ENCODE results near the gene DDIT3. TPM values are rescaled to one million over a fixed set of nuclear protein-coding genes. Genes with fewer than 3 reads are reported as not detected.

Gene DDIT3
- total and polyA plus RNA-seq, 3 experiments from 2014 or later: 11.7 to 13.2 (median 12.7) TPM

- DNase-seq: peak; percentile 50 to 75 (median 56)
- peaks cover 0 to 9% of the 10 kb centered on the region in 2 donors for H3K27me3 Mint-ChIP-seq
- no peaks in the 10 kb centered on the region for H3K27me3 ChIP-seq (ENCODE audit: insufficient read depth, low read length, poor library complexity, severe bottlenecking)
- H3K9me3 ChIP-seq (ENCODE audit: low read length): no peaks in the 10 kb centered on the region
- H3K9me3 Mint-ChIP-seq: no peaks in the 10 kb centered on the region
- ChIA-PET POLR2A (no interaction called here), CTCF (no interaction called here)
- H3K4me1 Mint-ChIP-seq: peaks cover 36 to 45% (median 39%) of the 10 kb centered on the region in 3 donors
- H3K36me3 Mint-ChIP-seq: peaks cover 0 to 13% (median 0%) of the 10 kb centered on the region in 3 donors
- H3K27ac ChIP-seq (ENCODE audit: low read depth, low read length): peak within 1 kb of the TSS; percentile 40
- peak within 1 kb of the TSS; percentile 58 for H3K4me3 ChIP-seq (ENCODE audit: low read length)
- H3K4me3 Mint-ChIP-seq: peak within 1 kb of the TSS; percentile 66 to 91 (median 73)
- peak within 1 kb of the TSS in 5 of 8 donors; percentile 21 to 73 (median 64) for H3K27ac Mint-ChIP-seq
- H3K36me3 ChIP-seq (ENCODE audit: insufficient read depth, low read length): no peaks in the 10 kb centered on the region
- H3K4me1 ChIP-seq (ENCODE audit: insufficient read depth, low read length): peaks cover 30% of the 10 kb centered on the region
Measured at GRCh38 chr12:57549909-57550640, 29.8 kb upstream of the DDIT3 start, which contains the start of gene KIF5A. KIF5A (plus strand) TSS chr12:57550044; CDS start chr12:57550272, 228 bp downstream.

GRCh38 chr12:57549203-57549908, 29.0 kb upstream of the DDIT3 start:
- Histone ChIP-seq H3K27me3 (ENCODE audit: insufficient read depth, low read length, poor library complexity, severe bottlenecking) (no peaks in the 10 kb centered on the region), H3K27ac (ENCODE audit: low read depth, low read length) (no peak overlapping the region), H3K4me1 (ENCODE audit: insufficient read depth, low read length) (peaks cover 30% of the 10 kb centered on the region), H3K4me3 (ENCODE audit: low read length) (peak overlapping the region; percentile 58), H3K9me3 (ENCODE audit: low read length) (no peaks in the 10 kb centered on the region), H3K36me3 (ENCODE audit: insufficient read depth, low read length) (no peaks in the 10 kb centered on the region)
- Mint-ChIP-seq H3K4me1 (peaks cover 41 to 50% (median 44%) of the 10 kb centered on the region in 3 donors), H3K27me3 (peaks cover 0 to 7% of the 10 kb centered on the region in 2 donors), H3K9me3 (no peaks in the 10 kb centered on the region), H3K36me3 (peaks cover 0 to 14% (median 0%) of the 10 kb centered on the region in 3 donors), H3K4me3 (peak overlapping the region; percentile 56 to 91 (median 73)), H3K27ac (peak overlapping the region in 2 of 8 donors; percentile 64 to 73)
- no peak for DNase-seq
- CTCF ChIA-PET: no interaction called here
- POLR2A ChIA-PET: no interaction called here

GRCh38 chr12:57548488-57548887, 28.2 kb upstream of the DDIT3 start:
- Histone ChIP-seq H3K27ac (ENCODE audit: low read depth, low read length) (no peak overlapping the region), H3K9me3 (ENCODE audit: low read length) (no peaks in the 10 kb centered on the region), H3K36me3 (ENCODE audit: insufficient read depth, low read length) (no peaks in the 10 kb centered on the region), H3K4me1 (ENCODE audit: insufficient read depth, low read length) (peaks cover 30% of the 10 kb centered on the region), H3K27me3 (ENCODE audit: insufficient read depth, low read length, poor library complexity, severe bottlenecking) (no peaks in the 10 kb centered on the region), H3K4me3 (ENCODE audit: low read length) (no peak overlapping the region)
- Mint-ChIP-seq H3K9me3 (no peaks in the 10 kb centered on the region), H3K27me3 (peaks cover 0 to 5% of the 10 kb centered on the region in 2 donors), H3K27ac (peak overlapping the region in 2 of 8 donors; percentile 35 to 61), H3K4me3 (peak overlapping the region in 5 of 7 donors; percentile 26 to 84 (median 47)), H3K36me3 (peaks cover 0 to 18% (median 0%) of the 10 kb centered on the region in 3 donors), H3K4me1 (peaks cover 47 to 57% (median 50%) of the 10 kb centered on the region in 3 donors)
- CTCF ChIA-PET: interaction anchor here (0.9 kb wide), 1 partner anchor 31 kb away, joined by 3 read pairs; no protein-coding TSS in a partner anchor
- peak in 1 of 5 donors; percentile 1 for DNase-seq
- POLR2A ChIA-PET: no interaction called here

GRCh38 chr12:57548013-57548315, 27.6 kb upstream of the DDIT3 start:
- Mint-ChIP-seq H3K27ac (peak overlapping the region in 2 of 8 donors; percentile 70 to 97), H3K4me3 (peak overlapping the region in 3 of 7 donors; percentile 91 to 98 (median 95)), H3K4me1 (peaks cover 50 to 60% (median 53%) of the 10 kb centered on the region in 3 donors), H3K36me3 (peaks cover 0 to 21% (median 0%) of the 10 kb centered on the region in 3 donors), H3K9me3 (no peaks in the 10 kb centered on the region), H3K27me3 (peaks cover 0 to 2% of the 10 kb centered on the region in 2 donors)
- Histone ChIP-seq H3K27me3 (ENCODE audit: insufficient read depth, low read length, poor library complexity, severe bottlenecking) (no peaks in the 10 kb centered on the region), H3K4me3 (ENCODE audit: low read length) (no peak overlapping the region), H3K27ac (ENCODE audit: low read depth, low read length) (peak overlapping the region; percentile 88), H3K4me1 (ENCODE audit: insufficient read depth, low read length) (peaks cover 30% of the 10 kb centered on the region), H3K36me3 (ENCODE audit: insufficient read depth, low read length) (no peaks in the 10 kb centered on the region), H3K9me3 (ENCODE audit: low read length) (no peaks in the 10 kb centered on the region)
- ChIA-PET POLR2A (no interaction called here), CTCF (interaction anchor here (0.9 kb wide), 1 partner anchor 30 kb away, joined by 3 read pairs; no protein-coding TSS in a partner anchor)
- no peak for DNase-seq

GRCh38 chr12:57547288-57548012, 27.1 kb upstream of the DDIT3 start:
- Histone ChIP-seq H3K9me3 (ENCODE audit: low read length) (no peaks in the 10 kb centered on the region), H3K4me1 (ENCODE audit: insufficient read depth, low read length) (peaks cover 30% of the 10 kb centered on the region), H3K36me3 (ENCODE audit: insufficient read depth, low read length) (no peaks in the 10 kb centered on the region), H3K27ac (ENCODE audit: low read depth, low read length) (peak overlapping the region; percentile 88), H3K4me3 (ENCODE audit: low read length) (peak overlapping the region; percentile 78), H3K27me3 (ENCODE audit: insufficient read depth, low read length, poor library complexity, severe bottlenecking) (no peaks in the 10 kb centered on the region)
- H3K4me3 Mint-ChIP-seq: peak overlapping the region; percentile 91 to 99 (median 96)
- peak overlapping the region; percentile 70 to 99 (median 96) for H3K27ac Mint-ChIP-seq
- no peak for DNase-seq
- H3K4me1 Mint-ChIP-seq: peaks cover 50 to 60% (median 53%) of the 10 kb centered on the region in 3 donors
- peaks cover 0 to 24% (median 0%) of the 10 kb centered on the region in 3 donors for H3K36me3 Mint-ChIP-seq
- H3K27me3 Mint-ChIP-seq: peaks cover 0 to 2% of the 10 kb centered on the region in 2 donors
- POLR2A ChIA-PET: interaction anchor here (0.5 to 1.8 kb wide), 5 partner anchors 23 to 1892 kb away, joined by 3 to 7 read pairs (median 4); partner anchors contain the start of gene ARHGAP9
- CTCF ChIA-PET: interaction anchor here (0.6 to 0.7 kb wide), 2 partner anchors 85 to 88 kb away, joined by 3 read pairs; partner anchors contain the start of gene GLI1
- no peaks in the 10 kb centered on the region for H3K9me3 Mint-ChIP-seq

- Histone ChIP-seq H3K27me3 (ENCODE audit: insufficient read depth, low read length, poor library complexity, severe bottlenecking) (no peaks in the 10 kb centered on the region), H3K27ac (ENCODE audit: low read depth, low read length) (peak within 1 kb of the TSS; percentile 88), H3K4me3 (ENCODE audit: low read length) (peak within 1 kb of the TSS; percentile 78), H3K9me3 (ENCODE audit: low read length) (no peaks in the 10 kb centered on the region), H3K4me1 (ENCODE audit: insufficient read depth, low read length) (peaks cover 30% of the 10 kb centered on the region), H3K36me3 (ENCODE audit: insufficient read depth, low read length) (no peaks in the 10 kb centered on the region)
- ChIA-PET POLR2A (interaction anchor here (1.0 to 1.8 kb wide), 5 partner anchors 22 to 86 kb away, joined by 3 to 7 read pairs (median 3); partner anchors contain the start of genes ARHGAP9 and DDIT3), CTCF (interaction anchor here (0.7 to 1.8 kb wide), 5 partner anchors 16 to 88 kb away, joined by 3 to 8 read pairs (median 3); partner anchors contain the start of gene GLI1)
- peaks cover 0 to 28% (median 0%) of the 10 kb centered on the region in 3 donors for H3K36me3 Mint-ChIP-seq
- peak within 1 kb of the TSS; percentile 70 to 99 (median 96) for H3K27ac Mint-ChIP-seq
- peak within 1 kb of the TSS; percentile 91 to 99 (median 96) for H3K4me3 Mint-ChIP-seq
- no peaks in the 10 kb centered on the region for H3K27me3 Mint-ChIP-seq
- peaks cover 50 to 60% (median 53%) of the 10 kb centered on the region in 3 donors for H3K4me1 Mint-ChIP-seq
- no peaks in the 10 kb centered on the region for H3K9me3 Mint-ChIP-seq
- DNase-seq: peak; percentile 84 to 95 (median 90)
Measured at GRCh38 chr12:57546438-57547287, 26.3 kb upstream of the DDIT3 start, which contains the start of gene DCTN2. DCTN2 (minus strand) TSS chr12:57547192; CDS start chr12:57547063, 129 bp downstream.
